HepG2 (cell line): Measurements from ENCODE around the gene KDM7A. TPM values are rescaled to one million over a fixed set of nuclear protein-coding genes. Genes with fewer than 3 reads are reported as not detected.

ENCODE experiments used
- ATAC-seq: fragments of 200-7000 bp; cut with Tn5 transposase; 3 replicates; pipeline ENCODE4 v1.9.1; 2020; ENCODE audit warnings: mild to moderate bottlenecking, moderate library complexity
- BruUV-seq: library from RNA; stranded (reverse); fragments of 400-500 nt; replicated peaks from 2 replicates; lab custom pipeline; 2021; lab: Mats Ljungman, UMichigan
- CTCF ChIA-PET: fragments of 300-600 bp; formaldehyde crosslinking; extraction: SDS; loops from one replicate; lab custom pipeline; 2021; ENCODE audit warnings: low total read pairs, inconsistent platforms, low intra/inter-chr PET ratio; lab: Yijun Ruan, JAX
- POLR2A ChIA-PET: fragments of 350-600 bp; sonication (Branson Sonifier 250); formaldehyde crosslinking; loops from one replicate; lab custom pipeline; 2020; ENCODE audit warnings: antibody characterized with exemption, inconsistent platforms; lab: Yijun Ruan, JAX
- DNase-seq: peaks from one replicate; pipeline ENCODE4 v3.0.0-alpha.2; 2015; ENCODE audit warnings: low spot score
- FAIRE-seq: peaks from 3 replicates; lab custom pipeline; 2011; peaks lifted over from hg19 to GRCh38; lab: Jason Lieb, UNC
- H2AFZ ChIP-seq: one replicate; pipeline ENCODE4 v1.6.1; 2011; ENCODE audit warnings: low read length, inconsistent platforms
- H3K27ac ChIP-seq: fragments of 300-600 bp; 3 replicates; pipeline ENCODE4 v1.8.0; 2011; ENCODE audit warnings: mixed run types, mild to moderate bottlenecking, mixed read lengths, low read length, inconsistent platforms; ENCODE audit not compliant: insufficient read depth; ENCODE audit errors: extremely low read length
- H3K27me3 ChIP-seq, 2 experiments: fragments of 200-600 bp in 1 of 2; 2 replicates in 1 of 2; 3 replicates in 1 of 2; pipeline versions ENCODE4 v1.6.0 to v1.8.0; 2011; ENCODE audit warnings: low read length in 2 of 2, mild to moderate bottlenecking in 2 of 2, moderate library complexity in 2 of 2, inconsistent platforms in 1 of 2; ENCODE audit not compliant: insufficient read depth in 2 of 2, control insufficient read depth in 1 of 2
- H3K36me3 ChIP-seq, 2 experiments: fragments of 200-600 bp in 1 of 2; replicated peaks in 1 of 2; 2 replicates in 1 of 2; 3 replicates in 1 of 2; pipeline versions ENCODE4 v1.5.1 to v1.8.0; 2011; ENCODE audit warnings: low read length in 2 of 2, inconsistent platforms in 1 of 2; ENCODE audit not compliant: insufficient read depth in 2 of 2, control insufficient read depth in 1 of 2
- H3K4me1 ChIP-seq: 2 replicates; pipeline ENCODE4 v1.5.1; 2012; ENCODE audit warnings: low read length, inconsistent platforms; ENCODE audit not compliant: insufficient read depth
- H3K4me2 ChIP-seq: 2 replicates; pipeline ENCODE4 v1.6.0; 2011; ENCODE audit warnings: low read depth, low read length, inconsistent platforms
- H3K4me3 ChIP-seq, 3 experiments: fragments of 200-600 bp in 1 of 3; sonication (generic), shearing (Covaris generic) in 1 of 3; replicated peaks in 1 of 3; 2 replicates each; pipeline ENCODE4 v1.5.1; 2011 to 2016; ENCODE audit warnings: low read length in 3 of 3, inconsistent platforms in 2 of 3, low read depth in 2 of 3, mild to moderate bottlenecking in 2 of 3, control low read depth in 1 of 3, mixed read lengths in 1 of 3; ENCODE audit not compliant: insufficient read depth in 1 of 3
- H3K79me2 ChIP-seq: one replicate; pipeline ENCODE4 v1.6.1; 2011; ENCODE audit warnings: low read length, inconsistent platforms; ENCODE audit not compliant: insufficient read depth
- H3K9ac ChIP-seq: 2 replicates; pipeline ENCODE4 v1.6.0; 2011; ENCODE audit warnings: mild to moderate bottlenecking, low read depth, low read length, inconsistent platforms; ENCODE audit not compliant: insufficient read depth
- H3K9me3 ChIP-seq: 2 replicates; pipeline ENCODE4 v1.5.1; 2012; ENCODE audit warnings: mild to moderate bottlenecking, low read length
- H4K20me1 ChIP-seq: 2 replicates; pipeline ENCODE4 v1.6.0; 2011; ENCODE audit warnings: inconsistent platforms, mild to moderate bottlenecking, low read length, moderate library complexity; ENCODE audit not compliant: insufficient read depth
- ATRX ChIP-seq: sonication (generic); formaldehyde crosslinking; IDR thresholded peaks from 2 replicates; pipeline ENCODE4 v1.4.0; 2020; ENCODE audit warnings: missing genetic modification reagents, borderline replicate concordance
- ZNF383 ChIP-seq: sonication (generic); formaldehyde crosslinking; IDR thresholded peaks from 2 replicates; pipeline ENCODE4 v1.4.0; 2020; ENCODE audit warnings: missing genetic modification reagents, mild to moderate bottlenecking, borderline replicate concordance
- ZNF644 ChIP-seq: IDR thresholded peaks from 2 replicates; pipeline ENCODE4 v1.6.1; 2016; ENCODE audit warnings: low read depth
- ZNF878 ChIP-seq: sonication (generic); formaldehyde crosslinking; IDR thresholded peaks from 2 replicates; pipeline ENCODE4 v1.8.1; 2023; ENCODE audit warnings: mild to moderate bottlenecking, missing genetic modification reagents, moderate library complexity
- in situ Hi-C: cut with HindIII; loops from 2 replicates; pipeline ENCODE4 v1.10.0; 2017; ENCODE audit warnings: low pct_unique_long_range_greater_than_20kb; ENCODE audit not compliant: extremely low pct_ligation_motif_present
- intact Hi-C: fragments of 100-400 bp; cut with micrococcal nuclease; formaldehyde crosslinking; loops from one replicate; pipeline ENCODE4 v1.10.0; 2022; ENCODE audit not compliant: unreplicated experiment
- polyA plus RNA-seq, 8 experiments: library from polyadenylated mRNA; depleted of rRNA in 3 of 8; stranded (reverse) in 7 of 8; unstranded in 1 of 8; fragments of >200 nt; fragmentation: Illumina TruSeq in 4 of 8; extraction: Trizol in 4 of 8; gene quantifications; 2 replicates each; pipeline versions ENCODE4 v1.2.1 to v1.2.3, GENCODE V29; 2011 to 2016; ENCODE audit warnings: low read depth in 4 of 8, missing spikeins in 1 of 8, mixed read lengths in 1 of 8; ENCODE audit not compliant: insufficient read depth in 1 of 8
- total RNA-seq, 5 experiments: library from RNA; depleted of rRNA; stranded (reverse); fragments of >200 nt; fragmentation: Illumina TruSeq; extraction: Trizol; gene quantifications; 2 replicates each; pipeline ENCODE4 v1.2.3, GENCODE V29; 2016; ENCODE audit warnings: low read depth in 1 of 5
- TF ChIP-seq, protein P1 (sequence below): sonication (generic); formaldehyde crosslinking; IDR thresholded peaks from 2 replicates; pipeline ENCODE4 v1.4.0; 2020; ENCODE audit warnings: missing genetic modification reagents
- TF ChIP-seq, protein P2 (sequence below): sonication (generic); formaldehyde crosslinking; conservative IDR thresholded peaks from 2 replicates; pipeline ENCODE4 v1.8.0; 2022; ENCODE audit warnings: missing genetic modification reagents

Gene KDM7A
- total and polyA plus RNA-seq, 2 of the 13 experiments (the other 11 are each of a cell fraction or from before 2014, with no cell fraction given), result 10.8 to 16.8 TPM

DNA sequence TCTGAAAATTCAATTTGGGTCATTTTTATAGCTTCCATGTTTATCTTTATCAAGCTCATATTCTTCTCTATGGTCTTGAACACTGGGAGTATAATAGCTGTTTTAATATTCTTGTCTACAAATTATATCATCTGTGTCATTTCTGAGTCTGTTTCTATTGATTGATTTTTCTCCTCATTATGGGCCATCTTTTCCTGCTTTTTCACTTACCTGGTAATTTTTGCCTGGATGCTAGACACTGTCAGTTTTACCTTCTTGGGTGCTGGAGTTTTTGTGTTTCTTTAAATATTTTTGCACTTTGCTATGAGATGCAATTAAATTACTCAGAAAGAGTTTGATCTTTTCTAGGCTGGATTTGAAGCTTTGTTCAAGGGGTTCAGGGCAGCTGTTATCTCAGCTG is 26.8 kb upstream of the KDM7A start:
- Histone ChIP-seq H3K9me3 (no peaks in the 10 kb centered on the region), H2AFZ (no peak overlapping the region), H3K79me2 (no peaks in the 10 kb centered on the region), H3K9ac (no peak overlapping the region), H3K4me1 (peaks cover 49% of the 10 kb centered on the region), H3K4me3 (no peak overlapping the region), H4K20me1 (no peaks in the 10 kb centered on the region), H3K4me2 (no peak overlapping the region), H3K27me3 (peaks cover 0 to 19% of the 10 kb centered on the region in 2 experiments; a peak in 4 of 5 replicates), H3K27ac (no peak overlapping the region), H3K36me3 (no peaks in the 10 kb centered on the region)
- no TSS peak for BruUV-seq
- intact Hi-C loops, result loop anchor here (10.0 kb wide), 1 partner anchor 1769 kb away; no protein-coding TSS in a partner anchor
- FAIRE-seq, result no peak
- DNase-seq, result no peak
- in situ Hi-C loops, result no loop called here
- no peak for ATAC-seq
- no peak for TF ChIP-seq ZNF383 (CRISPR knock-in tag)
- TF ChIP-seq, protein P1, sequence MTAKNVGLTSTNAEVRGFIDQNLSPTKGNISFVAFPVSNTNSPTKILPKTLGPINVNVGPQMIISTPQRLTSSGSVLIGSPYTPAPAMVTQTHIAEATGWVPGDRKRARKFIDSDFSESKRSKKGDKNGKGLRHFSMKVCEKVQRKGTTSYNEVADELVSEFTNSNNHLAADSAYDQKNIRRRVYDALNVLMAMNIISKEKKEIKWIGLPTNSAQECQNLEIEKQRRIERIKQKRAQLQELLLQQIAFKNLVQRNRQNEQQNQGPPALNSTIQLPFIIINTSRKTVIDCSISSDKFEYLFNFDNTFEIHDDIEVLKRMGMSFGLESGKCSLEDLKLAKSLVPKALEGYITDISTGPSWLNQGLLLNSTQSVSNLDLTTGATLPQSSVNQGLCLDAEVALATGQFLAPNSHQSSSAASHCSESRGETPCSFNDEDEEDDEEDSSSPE (CRISPR knock-in tag), result no peak
- TF ChIP-seq, protein P2, sequence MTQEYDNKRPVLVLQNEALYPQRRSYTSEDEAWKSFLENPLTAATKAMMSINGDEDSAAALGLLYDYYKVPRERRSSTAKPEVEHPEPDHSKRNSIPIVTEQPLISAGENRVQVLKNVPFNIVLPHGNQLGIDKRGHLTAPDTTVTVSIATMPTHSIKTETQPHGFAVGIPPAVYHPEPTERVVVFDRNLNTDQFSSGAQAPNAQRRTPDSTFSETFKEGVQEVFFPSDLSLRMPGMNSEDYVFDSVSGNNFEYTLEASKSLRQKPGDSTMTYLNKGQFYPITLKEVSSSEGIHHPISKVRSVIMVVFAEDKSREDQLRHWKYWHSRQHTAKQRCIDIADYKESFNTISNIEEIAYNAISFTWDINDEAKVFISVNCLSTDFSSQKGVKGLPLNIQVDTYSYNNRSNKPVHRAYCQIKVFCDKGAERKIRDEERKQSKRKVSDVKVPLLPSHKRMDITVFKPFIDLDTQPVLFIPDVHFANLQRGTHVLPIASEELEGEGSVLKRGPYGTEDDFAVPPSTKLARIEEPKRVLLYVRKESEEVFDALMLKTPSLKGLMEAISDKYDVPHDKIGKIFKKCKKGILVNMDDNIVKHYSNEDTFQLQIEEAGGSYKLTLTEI (CRISPR knock-in tag), result no peak
- TF ChIP-seq ZNF644, result no peak
- no peak for TF ChIP-seq ATRX
- no peak for TF ChIP-seq ZNF878
- ChIA-PET POLR2A (no interaction called here), CTCF (no interaction called here)
